Stimulated activated CD4-positive, alpha-beta T cell treated with anti-CD3 and anti-CD28 coated beads, Interleukin-4, amount 100 ng/mL, for 4 hours (primary cell): ENCODE results near the gene CERS1.

Source experiments
- DNase-seq, 2 experiments: peaks; one replicate each; pipeline ENCODE4 v3.0.0-alpha.2; 2020

Gene CERS1

DNA sequence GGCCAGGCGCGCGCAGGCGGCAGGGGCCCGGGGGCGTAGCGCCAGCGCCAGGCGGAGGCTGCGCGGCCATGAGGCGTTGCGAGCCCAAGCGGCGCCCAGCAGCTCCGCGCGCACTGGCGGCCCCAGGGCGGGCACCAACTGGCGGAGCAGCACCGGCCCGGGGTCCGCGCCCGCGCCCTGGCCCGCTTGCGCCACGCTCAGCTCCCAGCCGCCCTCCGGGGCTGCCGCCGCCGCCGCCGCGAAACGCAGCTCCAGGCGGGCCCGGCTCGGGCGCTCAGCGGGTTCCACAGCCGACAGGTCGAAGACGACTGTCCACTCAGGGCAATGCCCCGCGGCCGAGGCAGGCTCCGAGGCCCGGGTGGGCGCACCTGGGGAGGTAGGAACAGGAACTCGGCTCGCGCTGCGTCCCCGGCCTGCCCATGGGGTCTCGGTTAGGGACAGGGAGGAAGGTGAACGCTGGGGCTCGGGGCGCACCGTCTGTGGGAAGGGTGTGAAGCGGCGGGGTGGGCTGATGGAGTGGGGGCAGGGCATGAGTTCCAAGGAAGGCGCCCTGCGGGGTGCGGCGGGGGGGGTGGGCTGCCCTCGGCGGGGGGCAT lies 26.8 kb downstream of the CERS1 start:
- DNase-seq: peak in 1 of 2 experiments; percentile 11

- DNase-seq: no peak
These were observed 27.5 kb downstream of the CERS1 start for GRCh38 chr19:18868380-18869022.

- no peak for DNase-seq
These were observed 28.2 kb downstream of the CERS1 start for GRCh38 chr19:18867751-18868150.

GRCh38 chr19:18867199-18867598 lies 28.8 kb downstream of the CERS1 start:
- DNase-seq: no peak

GRCh38 chr19:18866800-18867123 lies 29.2 kb downstream of the CERS1 start:
- DNase-seq: no peak

- DNase-seq: peak; percentile 27 to 63
These were observed 29.8 kb downstream of the CERS1 start for GRCh38 chr19:18865973-18866799.

GRCh38 chr19:18865106-18865972 lies 30.6 kb downstream of the CERS1 start:
- DNase-seq: no peak

DNA sequence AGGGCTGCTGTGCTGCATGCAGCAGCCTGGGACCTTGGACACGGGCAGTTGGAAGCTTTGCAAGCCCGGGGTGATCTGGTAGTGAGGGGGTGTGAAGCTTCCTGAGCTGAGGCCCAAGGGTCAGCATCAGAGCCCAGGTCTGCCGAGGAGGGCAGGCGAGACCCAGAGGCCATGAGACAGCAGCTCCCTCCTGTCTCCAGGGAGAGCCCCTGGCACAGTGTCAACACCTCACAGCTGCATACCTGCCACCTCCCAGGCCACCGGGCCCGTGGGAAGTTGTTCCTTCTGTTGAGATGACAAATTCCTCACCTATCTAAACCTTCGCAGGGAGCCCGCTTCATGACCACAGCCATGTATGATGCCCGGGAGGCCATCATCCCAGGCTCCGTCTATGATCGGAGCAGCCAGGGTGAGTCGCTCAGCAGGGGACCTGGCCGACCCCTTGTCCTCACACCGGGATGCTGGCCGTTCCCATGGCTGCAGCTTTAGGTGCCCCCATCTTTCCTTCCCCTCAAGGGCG lies 32.1 kb downstream of the CERS1 start:
- no peak for DNase-seq

GRCh38 chr19:18862976-18863842 lies 32.7 kb downstream of the CERS1 start:
- no peak for DNase-seq

GRCh38 chr19:18861917-18862316 lies 34.0 kb downstream of the CERS1 start:
- DNase-seq: no peak

GRCh38 chr19:18861235-18861634 lies 34.7 kb downstream of the CERS1 start:
- DNase-seq: no peak

GRCh38 chr19:18860725-18861124 lies 35.2 kb downstream of the CERS1 start:
- DNase-seq: no peak

- DNase-seq: no peak
These were observed 35.7 kb downstream of the CERS1 start for GRCh38 chr19:18860302-18860700.

GRCh38 chr19:18859676-18860301 lies 36.2 kb downstream of the CERS1 start:
- DNase-seq: no peak

DNA sequence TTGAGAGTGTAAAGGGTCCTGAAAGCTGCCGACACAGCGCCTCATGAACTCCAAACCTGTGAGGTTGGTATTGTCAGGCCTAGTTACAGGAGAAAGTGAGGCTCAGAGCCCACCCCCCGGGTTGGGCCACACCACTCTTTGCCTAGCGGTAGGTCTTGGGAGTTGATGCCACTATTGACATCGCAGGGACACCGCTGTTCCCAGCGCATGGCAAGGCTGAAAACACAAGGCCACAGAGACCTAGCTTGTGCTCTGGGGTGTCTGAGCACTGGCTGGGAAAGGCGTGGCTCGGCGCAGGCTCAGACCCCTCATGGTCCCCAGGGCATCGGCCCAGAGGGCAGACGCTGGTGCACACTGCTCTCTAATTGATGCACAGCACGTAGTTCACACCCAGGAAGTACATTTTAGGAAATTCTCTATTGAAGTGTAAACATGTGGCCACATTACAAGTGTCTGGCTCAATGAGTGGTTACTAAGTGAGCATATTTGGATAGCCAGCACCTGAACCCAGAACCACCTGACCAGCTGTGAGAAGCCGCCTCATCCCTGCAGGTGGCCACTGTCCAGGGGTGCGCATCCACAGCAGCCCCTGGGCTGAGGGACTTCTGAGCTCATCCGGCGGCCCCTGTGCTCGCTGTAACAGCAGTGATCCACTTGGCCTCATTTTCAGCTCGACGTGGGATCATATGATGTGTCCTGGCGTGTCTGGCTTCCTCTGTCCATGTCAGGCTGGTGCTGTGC lies 36.9 kb downstream of the CERS1 start:
- no peak for DNase-seq

DNA sequence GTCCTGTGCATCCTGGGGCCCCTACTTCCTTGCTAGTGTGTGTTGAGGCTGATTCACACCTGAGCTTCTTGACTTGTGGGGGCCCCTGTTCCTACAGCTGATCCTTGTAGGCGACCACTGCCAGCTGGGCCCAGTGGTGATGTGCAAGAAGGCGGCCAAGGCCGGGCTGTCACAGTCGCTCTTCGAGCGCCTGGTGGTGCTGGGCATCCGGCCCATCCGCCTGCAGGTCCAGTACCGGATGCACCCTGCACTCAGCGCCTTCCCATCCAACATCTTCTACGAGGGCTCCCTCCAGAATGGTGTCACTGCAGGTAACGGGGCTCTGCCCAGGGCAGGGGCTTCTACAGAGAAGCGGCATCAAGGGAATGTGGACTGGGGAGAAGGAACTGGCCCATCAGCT lies 38.7 kb downstream of the CERS1 start:
- DNase-seq: no peak

DNA sequence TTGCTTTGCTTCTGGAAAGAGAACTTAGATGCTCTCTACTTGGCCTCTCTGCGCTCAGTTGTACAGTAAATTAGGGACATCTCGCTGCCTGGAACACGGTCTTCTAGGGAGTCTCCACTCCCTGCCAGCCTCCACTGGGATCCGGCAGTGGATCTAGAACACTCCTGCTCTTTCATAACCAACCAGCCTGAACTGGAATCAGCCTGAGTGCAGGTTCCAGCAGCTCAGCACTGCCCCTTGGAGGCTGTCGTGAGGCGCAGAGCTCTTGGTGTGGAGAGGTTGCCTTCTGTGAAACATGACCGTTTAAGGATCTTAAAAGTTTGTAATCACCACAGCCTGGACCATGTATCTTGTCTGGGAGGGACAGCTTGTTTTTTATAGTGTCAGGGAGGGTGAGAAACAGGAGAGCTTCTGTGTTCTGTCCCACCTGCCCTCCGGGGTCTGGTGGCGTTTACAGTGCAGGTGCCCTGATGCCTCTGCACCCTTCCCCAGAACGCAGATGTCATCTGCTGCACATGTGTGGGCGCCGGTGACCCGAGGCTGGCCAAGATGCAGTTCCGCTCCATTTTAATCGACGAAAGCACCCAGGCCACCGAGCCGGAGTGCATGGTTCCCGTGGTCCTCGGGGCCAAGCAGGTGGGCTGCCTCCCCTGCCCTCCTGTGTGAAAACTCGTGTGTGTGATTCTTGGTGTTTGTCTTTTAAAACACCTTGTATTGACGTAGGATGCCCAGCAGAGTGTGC lies 39.4 kb downstream of the CERS1 start:
- DNase-seq: no peak

GRCh38 chr19:18855647-18856384 lies 40.1 kb downstream of the CERS1 start:
- DNase-seq: no peak

DNA sequence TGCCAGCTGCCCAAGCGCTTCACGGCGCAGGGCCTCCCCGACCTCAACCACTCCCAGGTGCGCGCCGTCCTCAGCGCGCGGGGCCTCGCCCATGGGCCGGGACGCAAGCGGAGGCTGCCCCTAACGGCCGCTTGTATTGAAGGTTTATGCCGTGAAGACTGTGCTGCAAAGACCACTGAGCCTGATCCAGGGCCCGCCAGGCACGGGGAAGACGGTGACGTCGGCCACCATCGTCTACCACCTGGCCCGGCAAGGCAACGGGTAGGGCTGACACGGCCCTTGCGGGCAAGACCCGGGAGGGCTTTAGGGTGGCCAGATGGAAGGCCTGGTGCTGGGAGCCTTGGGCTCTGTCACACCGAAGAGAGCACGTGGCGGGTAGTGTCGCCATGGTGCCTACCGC lies 41.0 kb downstream of the CERS1 start:
- DNase-seq: no peak
